Esophagus squamous epithelium (tissue), 5 donors: ENCODE results near the gene ERC1. TPM values are rescaled to one million over a fixed set of nuclear protein-coding genes. Genes with fewer than 3 reads are reported as not detected.

Experiments
- DNase-seq: peaks from one replicate; lab custom pipeline; 2025; lab: John Stamatoyannopoulos, UW
- H3K27ac ChIP-seq, 4 donors: fragments of 200-600 bp; sonication (generic); one replicate each; pipeline ENCODE4 v1.5.1; 2016 to 2019; ENCODE audit warnings: mild to moderate bottlenecking in 1 of 4
- H3K27me3 ChIP-seq, 4 donors: fragments of 200-600 bp; sonication (generic); 1 replicate in 3 of 4; 2 replicates in 1 of 4; pipeline versions ENCODE4 v1.5.1 to v1.6.0; 2017 to 2021; ENCODE audit warnings: antibody characterized with exemption in 1 of 4
- H3K36me3 ChIP-seq, 3 donors: fragments of 200-600 bp; sonication (generic); one replicate each; pipeline ENCODE4 v1.5.1; 2016 to 2019
- H3K4me1 ChIP-seq, 3 donors: fragments of 200-600 bp; sonication (generic); one replicate each; pipeline ENCODE4 v1.5.1; 2017 to 2019
- H3K4me3 ChIP-seq, 4 donors: fragments of 200-600 bp; sonication (generic); 1 replicate in 3 of 4; 2 replicates in 1 of 4; pipeline ENCODE4 v1.5.1; 2016 to 2019; ENCODE audit warnings: mild to moderate bottlenecking in 2 of 4, moderate library complexity in 1 of 4
- H3K9me3 ChIP-seq, 3 donors: fragments of 200-600 bp; sonication (generic); one replicate each; pipeline ENCODE4 v1.5.1; 2016 to 2019
- CTCF ChIP-seq, 6 experiments: fragments of 450-650 bp in 4 of 6; fragments of 200-600 bp in 2 of 6; sonication (generic) in 2 of 6; IDR thresholded peaks; one replicate each; pipeline ENCODE4 v1.5.1; 2016 to 2019; ENCODE audit warnings: antibody characterized with exemption in 6 of 6, mild to moderate bottlenecking in 4 of 6, moderate library complexity in 4 of 6
- POLR2A ChIP-seq, 4 donors: fragments of 450-650 bp; IDR thresholded peaks; one replicate each; pipeline ENCODE4 v1.6.1; 2017; ENCODE audit warnings: antibody characterized with exemption in 4 of 4, mild to moderate bottlenecking in 4 of 4, moderate library complexity in 3 of 4
- WGBS, 2 donors: methylation state at CpG; one replicate each; pipeline ENCODE4 v1.1.5; 2018; 5-methylcytosine and 5-hydroxymethylcytosine counted together
- intact Hi-C: fragments of 100-400 bp; cut with DNase I; formaldehyde crosslinking; loops from one replicate; pipeline ENCODE4 v1.15.0; 2022
- total RNA-seq, 4 donors: library from RNA; depleted of rRNA; stranded (reverse); fragments of >200 nt; gene quantifications; one replicate each; pipeline ENCODE4 v1.1.0, GENCODE V29; 2016
- donor health status: DM: yes; HTN: yes; CAD: no.

ERC1 gene
- total RNA-seq, 4 donors from 2014 or later: 19.0 to 50.7 (median 37.5) TPM

- H3K27me3 ChIP-seq: peaks cover 0 to 59% (median 5%) of the 10 kb centered on the region in 4 donors
- no peaks in the 10 kb centered on the region for H3K9me3 ChIP-seq
- peaks cover 13 to 41% (median 23%) of the 10 kb centered on the region in 3 donors for H3K4me1 ChIP-seq
- peak overlapping the region; percentile 65 to 81 (median 69) for H3K4me3 ChIP-seq
- H3K36me3 ChIP-seq: no peaks in the 10 kb centered on the region
- intact Hi-C loops: no loop called here
- TF ChIP-seq POLR2A (IDR thresholded peaks at IDR 0.05) (no peak), CTCF (IDR thresholded peaks at IDR 0.05) (no peak)
- DNase-seq: no peak
- peak overlapping the region; percentile 30 to 73 (median 54) for H3K27ac ChIP-seq
- no CpG with 5 or more reads among the region's 99 CpGs for WGBS, 2 donors
These were observed 539.6 kb downstream of the ERC1 start for GRCh38 chr12:1530592-1531152.

GRCh38 chr12:1531153-1531653 lies 540.2 kb downstream of the ERC1 start:
- intact Hi-C loops: no loop called here

GRCh38 chr12:1531654-1532374 lies 540.8 kb downstream of the ERC1 start:
- Histone ChIP-seq H3K36me3 (no peaks in the 10 kb centered on the region), H3K27ac (peak overlapping the region; percentile 21 to 73 (median 51)), H3K27me3 (peaks cover 0 to 69% (median 5%) of the 10 kb centered on the region in 4 donors), H3K4me3 (peak overlapping the region; percentile 62 to 81 (median 69)), H3K9me3 (no peaks in the 10 kb centered on the region), H3K4me1 (peaks cover 13 to 41% (median 23%) of the 10 kb centered on the region in 3 donors)
- DNase-seq: no peak
- TF ChIP-seq POLR2A (IDR thresholded peaks at IDR 0.05) (no peak), CTCF (IDR thresholded peaks at IDR 0.05) (no peak)
- WGBS, 2 donors: 0 to 48% methylated on average over 1 to 11 of the region's 26 CpGs
- intact Hi-C loops: no loop called here

More at GRCh38 chr12:1531153-1531653, 540.2 kb downstream of the ERC1 start:
- DNase-seq: no peak
- 0% methylated on average over 4 to 15 of the region's 56 CpGs for WGBS, 2 donors
- Histone ChIP-seq H3K9me3 (no peaks in the 10 kb centered on the region), H3K27ac (peak overlapping the region; percentile 41 to 73 (median 54)), H3K36me3 (no peaks in the 10 kb centered on the region), H3K4me3 (peak overlapping the region; percentile 62 to 81 (median 69)), H3K4me1 (peaks cover 13 to 41% (median 23%) of the 10 kb centered on the region in 3 donors), H3K27me3 (peaks cover 0 to 64% (median 5%) of the 10 kb centered on the region in 4 donors)
- no peak for TF ChIP-seq CTCF (IDR thresholded peaks at IDR 0.05)
- no peak for TF ChIP-seq POLR2A (IDR thresholded peaks at IDR 0.05)

GRCh38 chr12:1532375-1533165 lies 541.5 kb downstream of the ERC1 start:
- H3K27ac ChIP-seq: no peak overlapping the region
- DNase-seq: no peak
- WGBS, 2 donors: 74 to 81% methylated on average over 11 of the region's 11 CpGs

More at GRCh38 chr12:1532375-1533165, 541.5 kb downstream of the ERC1 start:
- H3K4me3 ChIP-seq: peak overlapping the region in 1 of 4 donors; percentile 37
- peaks cover 13 to 41% (median 23%) of the 10 kb centered on the region in 3 donors for H3K4me1 ChIP-seq
- no peaks in the 10 kb centered on the region for H3K9me3 ChIP-seq
- H3K27me3 ChIP-seq: peaks cover 0 to 65% (median 5%) of the 10 kb centered on the region in 4 donors
- TF ChIP-seq POLR2A (IDR thresholded peaks at IDR 0.05) (no peak), CTCF (IDR thresholded peaks at IDR 0.05) (no peak)
- H3K36me3 ChIP-seq: no peaks in the 10 kb centered on the region
- intact Hi-C loops: no loop called here
